Measurements from ENCODE around the gene ZNF726. TPM values are rescaled to one million over a fixed set of nuclear protein-coding genes. Genes with fewer than 3 reads are reported as not detected.

Gene ZNF726
- total and polyA plus RNA-seq, 2 donors (not counting 3 experiments of a cell fraction or from before 2014, with no cell fraction given): 3.8 to 4.7 TPM

DNA sequence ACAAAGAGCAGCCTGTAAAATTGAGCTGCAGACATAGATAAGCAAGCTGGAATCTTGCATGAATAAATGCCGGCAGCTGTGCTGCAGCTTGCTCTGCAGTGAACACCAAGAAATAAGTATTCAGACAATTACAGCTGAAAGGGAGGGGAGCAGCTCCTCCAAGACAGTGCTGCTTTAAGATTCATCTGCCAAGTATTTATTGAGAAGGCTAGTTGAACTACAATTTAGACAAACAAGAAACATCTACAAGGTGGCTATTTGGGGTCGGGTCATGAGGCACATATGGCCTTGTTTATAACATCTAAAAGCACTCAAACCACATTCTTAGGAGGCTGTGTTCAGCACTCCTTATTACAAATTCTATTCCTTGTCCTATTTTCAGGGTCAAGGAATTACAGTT lies 34.9 kb downstream of the ZNF726 start:
- BruUV-seq (replicated peaks): no TSS peak
- H3K9me3 ChIP-seq (replicated peaks; ENCODE audit: control insufficient read depth, insufficient read depth, low read length): no peaks in the 10 kb centered on the region
- H2AFZ ChIP-seq (ENCODE audit: low read depth, low read length): no peak overlapping the region
- dilution Hi-C loops (cut with MboI; ENCODE audit: extremely low pct_ligation_motif_present, low sequenced_read_pairs): no loop called here
- no peaks in the 10 kb centered on the region for H3K36me3 ChIP-seq (ENCODE audit: control insufficient read depth in 2 of 2, extremely low read depth in 1 of 2, insufficient read depth in 2 of 2, low read length in 2 of 2)
- TF ChIP-seq GATA2 (IDR thresholded peaks at IDR 0.05; ENCODE audit: insufficient read depth, insufficient read length, low read depth, low read length): no peak
- TF ChIP-seq, protein P1, sequence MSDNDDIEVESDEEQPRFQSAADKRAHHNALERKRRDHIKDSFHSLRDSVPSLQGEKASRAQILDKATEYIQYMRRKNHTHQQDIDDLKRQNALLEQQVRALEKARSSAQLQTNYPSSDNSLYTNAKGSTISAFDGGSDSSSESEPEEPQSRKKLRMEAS (IDR thresholded peaks at IDR 0.05; ENCODE audit: insufficient read depth, insufficient read length): no peak
- TF ChIP-seq, protein P2, sequence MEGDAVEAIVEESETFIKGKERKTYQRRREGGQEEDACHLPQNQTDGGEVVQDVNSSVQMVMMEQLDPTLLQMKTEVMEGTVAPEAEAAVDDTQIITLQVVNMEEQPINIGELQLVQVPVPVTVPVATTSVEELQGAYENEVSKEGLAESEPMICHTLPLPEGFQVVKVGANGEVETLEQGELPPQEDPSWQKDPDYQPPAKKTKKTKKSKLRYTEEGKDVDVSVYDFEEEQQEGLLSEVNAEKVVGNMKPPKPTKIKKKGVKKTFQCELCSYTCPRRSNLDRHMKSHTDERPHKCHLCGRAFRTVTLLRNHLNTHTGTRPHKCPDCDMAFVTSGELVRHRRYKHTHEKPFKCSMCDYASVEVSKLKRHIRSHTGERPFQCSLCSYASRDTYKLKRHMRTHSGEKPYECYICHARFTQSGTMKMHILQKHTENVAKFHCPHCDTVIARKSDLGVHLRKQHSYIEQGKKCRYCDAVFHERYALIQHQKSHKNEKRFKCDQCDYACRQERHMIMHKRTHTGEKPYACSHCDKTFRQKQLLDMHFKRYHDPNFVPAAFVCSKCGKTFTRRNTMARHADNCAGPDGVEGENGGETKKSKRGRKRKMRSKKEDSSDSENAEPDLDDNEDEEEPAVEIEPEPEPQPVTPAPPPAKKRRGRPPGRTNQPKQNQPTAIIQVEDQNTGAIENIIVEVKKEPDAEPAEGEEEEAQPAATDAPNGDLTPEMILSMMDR (IDR thresholded peaks at IDR 0.05; ENCODE audit: extremely low read depth in 1 of 2, insufficient read depth in 1 of 2, low read depth in 1 of 2, low read length in 2 of 2): no peak
- TF ChIP-seq MYC (IDR thresholded peaks at IDR 0.05; ENCODE audit: low read depth, low read length): no peak
- TF ChIP-seq POLR2AphosphoS5 (IDR thresholded peaks at IDR 0.05; ENCODE audit: insufficient read depth, low read depth, low read length): no peak
- TF ChIP-seq EZH2 (IDR thresholded peaks at IDR 0.05; ENCODE audit: borderline replicate concordance, low read depth, low read length, severe bottlenecking): no peak
- no peak for TF ChIP-seq FOS (IDR thresholded peaks at IDR 0.05; ENCODE audit: borderline replicate concordance, insufficient read depth, low read length)
- TF ChIP-seq POLR2A (IDR thresholded peaks at IDR 0.05; ENCODE audit: low read depth, low read length): no peak
- no peak for TF ChIP-seq JUN (IDR thresholded peaks at IDR 0.05; ENCODE audit: borderline replicate concordance, insufficient read depth, insufficient read length, low read depth)
- ChIA-PET POLR2A (no interaction called here), CTCF (no interaction called here)
- no peaks in the 10 kb centered on the region for H3K4me1 ChIP-seq (ENCODE audit: control insufficient read depth, extremely low read depth, insufficient read depth, low read length)
- no peaks in the 10 kb centered on the region for H3K79me2 ChIP-seq (ENCODE audit: control insufficient read depth, insufficient read depth, low read length)
- H3K27ac ChIP-seq (ENCODE audit: insufficient read depth, low read depth, low read length): no peak overlapping the region
- FAIRE-seq (no peak), DNase-seq (ENCODE audit: low read depth, low spot score) (no peak)
- no peak overlapping the region for H3K4me2 ChIP-seq (ENCODE audit: insufficient read depth, low read length)
- H3K4me3 ChIP-seq (replicated peaks in 1 of 3; ENCODE audit: insufficient read depth in 1 of 3, low read depth in 1 of 3, low read length in 3 of 3): no peak overlapping the region
- H4K20me1 ChIP-seq (replicated peaks; ENCODE audit: control insufficient read depth, extremely low read depth, insufficient read depth, low read length): no peaks in the 10 kb centered on the region
- no peak overlapping the region for H3K9ac ChIP-seq (replicated peaks; ENCODE audit: extremely low read depth, insufficient read depth, low read length)
- intact Hi-C loops (cut with micrococcal nuclease): no loop called here
- H3K27me3 ChIP-seq (ENCODE audit: control insufficient read depth in 2 of 2, insufficient read depth in 2 of 2, low read length in 2 of 2): no peaks in the 10 kb centered on the region
- H3K9me1 ChIP-seq (replicated peaks; ENCODE audit: control insufficient read depth, extremely low read depth, insufficient read depth, low read length): no peaks in the 10 kb centered on the region

Data from endothelial cell of umbilical vein (primary cell).